ENCODE measurements around the gene SHANK3.

The SHANK3 gene

DNA sequence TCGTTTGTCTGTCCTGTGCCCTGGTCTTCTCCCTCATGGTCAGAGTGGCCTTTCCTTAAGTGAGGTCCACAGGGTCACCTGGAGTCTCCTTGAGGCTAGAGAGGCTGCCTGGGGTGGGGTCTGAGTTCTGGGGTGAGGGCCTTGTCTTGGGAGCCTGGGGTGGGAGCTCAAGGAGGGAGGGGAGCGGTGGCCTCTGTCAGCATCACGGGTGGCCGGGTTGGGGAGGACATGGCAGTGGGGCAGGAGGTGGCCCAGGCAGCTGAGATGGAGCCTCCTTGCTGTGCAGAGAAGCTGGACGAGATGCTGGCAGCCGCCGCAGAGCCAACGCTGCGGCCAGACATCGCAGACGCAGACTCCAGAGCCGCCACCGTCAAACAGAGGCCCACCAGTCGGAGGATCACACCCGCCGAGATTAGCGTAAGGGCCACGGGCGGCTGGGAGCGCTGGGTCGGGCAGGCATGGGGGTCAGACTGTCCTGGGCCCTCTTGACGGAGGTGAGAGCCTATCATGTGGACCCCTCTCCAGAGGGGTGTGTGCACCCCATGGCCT lies 42.1 kb downstream of the SHANK3 start:
- no peak for DNase-seq

DNA sequence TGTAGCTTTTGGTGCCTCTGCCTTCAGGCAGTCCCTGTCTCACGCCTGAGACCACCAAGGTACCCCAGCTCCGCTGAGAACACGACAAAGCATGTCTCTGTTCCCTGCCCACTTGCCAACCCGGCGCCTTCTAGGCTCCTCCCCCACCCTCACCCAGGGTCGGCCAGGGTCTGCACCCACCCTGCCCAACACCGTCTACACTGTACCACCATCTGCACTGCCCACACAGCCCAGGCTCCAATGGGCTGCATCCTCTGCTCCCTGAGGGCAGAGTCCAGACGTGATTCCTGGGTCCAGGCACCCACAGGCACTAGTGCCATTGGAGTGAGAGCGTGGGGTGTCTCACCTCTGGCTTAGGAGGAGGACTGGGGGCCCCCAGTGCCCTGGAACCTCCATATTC lies 42.6 kb downstream of the SHANK3 start:
- no peak for DNase-seq

DNA sequence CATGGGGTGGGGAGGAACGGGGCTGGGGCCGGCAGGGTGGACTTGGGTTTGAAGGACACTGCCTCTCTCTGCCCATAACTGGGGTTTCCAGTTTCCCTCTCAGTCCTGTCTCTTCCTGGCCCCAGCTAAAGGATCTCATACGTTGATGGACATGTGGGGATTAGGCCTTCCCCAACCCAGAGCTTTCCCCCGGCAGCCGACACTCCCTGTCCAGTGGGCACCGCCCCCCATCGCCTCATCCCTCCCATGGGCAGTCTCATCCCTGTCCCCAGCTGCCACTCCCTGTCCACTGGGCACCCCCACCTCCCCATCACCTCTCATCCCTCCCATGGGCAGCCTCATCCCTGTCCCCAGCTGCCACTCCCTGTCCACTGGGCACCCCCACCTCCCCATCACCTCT lies 43.2 kb downstream of the SHANK3 start:
- no peak for DNase-seq

DNA sequence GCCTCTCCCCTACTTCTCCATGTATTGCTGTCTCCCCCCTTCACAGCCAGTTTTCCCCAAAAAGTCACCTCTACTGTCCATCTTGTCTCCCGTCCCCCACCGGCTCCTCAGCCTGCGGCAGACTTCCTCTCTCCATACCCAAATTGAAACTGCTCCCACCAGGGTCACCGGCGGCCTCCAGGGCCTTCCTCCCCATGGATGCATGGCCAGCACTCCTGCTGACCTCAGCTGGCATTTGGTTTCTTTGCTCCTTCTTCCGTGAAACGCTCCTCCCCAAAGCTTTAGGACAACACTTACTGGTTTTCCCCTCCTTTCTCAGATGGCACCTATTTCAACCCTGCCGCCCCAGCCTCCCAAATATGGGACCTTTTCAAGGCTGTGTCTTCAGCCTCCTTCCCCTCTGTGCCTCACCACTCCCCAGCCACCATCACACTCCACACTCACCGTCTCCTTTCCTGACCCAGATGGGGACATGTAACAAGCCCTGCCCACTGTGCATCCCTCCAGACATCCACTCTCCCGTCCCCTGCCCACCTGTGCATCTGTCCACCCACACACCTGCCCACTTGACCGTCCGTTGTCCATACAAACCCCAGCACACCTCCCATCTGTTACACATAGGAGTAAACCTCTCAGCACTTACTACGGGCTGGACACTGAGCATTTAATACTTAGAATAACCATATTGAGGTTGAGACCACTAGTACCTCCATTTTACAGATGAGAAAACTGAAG lies 43.8 kb downstream of the SHANK3 start:
- DNase-seq, result no peak

GRCh38 chr22:50717709-50718351 lies 45.2 kb downstream of the SHANK3 start:
- DNase-seq, result no peak

DNA sequence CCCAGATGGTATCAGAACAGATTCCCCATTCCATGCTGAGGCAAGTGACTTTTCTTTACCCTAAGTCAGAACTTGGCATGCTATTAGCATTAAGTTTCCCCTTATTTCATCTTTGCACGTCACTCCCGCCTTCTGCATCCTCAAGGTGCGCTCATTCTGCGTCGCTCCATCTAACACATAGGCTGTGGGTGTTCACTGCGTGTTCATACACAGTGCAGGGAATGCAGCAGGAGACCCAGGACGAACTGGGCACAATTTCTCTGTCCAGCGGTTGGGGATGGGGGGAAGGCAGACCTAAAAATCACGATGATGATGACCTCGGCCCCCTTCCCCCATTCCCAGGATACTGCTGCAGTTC lies 45.7 kb downstream of the SHANK3 start:
- DNase-seq, result no peak

- no peak for DNase-seq
These were observed 47.2 kb downstream of the SHANK3 start for GRCh38 chr22:50719814-50720300.

GRCh38 chr22:50720301-50721256 lies 48.0 kb downstream of the SHANK3 start:
- no peak for DNase-seq

DNA sequence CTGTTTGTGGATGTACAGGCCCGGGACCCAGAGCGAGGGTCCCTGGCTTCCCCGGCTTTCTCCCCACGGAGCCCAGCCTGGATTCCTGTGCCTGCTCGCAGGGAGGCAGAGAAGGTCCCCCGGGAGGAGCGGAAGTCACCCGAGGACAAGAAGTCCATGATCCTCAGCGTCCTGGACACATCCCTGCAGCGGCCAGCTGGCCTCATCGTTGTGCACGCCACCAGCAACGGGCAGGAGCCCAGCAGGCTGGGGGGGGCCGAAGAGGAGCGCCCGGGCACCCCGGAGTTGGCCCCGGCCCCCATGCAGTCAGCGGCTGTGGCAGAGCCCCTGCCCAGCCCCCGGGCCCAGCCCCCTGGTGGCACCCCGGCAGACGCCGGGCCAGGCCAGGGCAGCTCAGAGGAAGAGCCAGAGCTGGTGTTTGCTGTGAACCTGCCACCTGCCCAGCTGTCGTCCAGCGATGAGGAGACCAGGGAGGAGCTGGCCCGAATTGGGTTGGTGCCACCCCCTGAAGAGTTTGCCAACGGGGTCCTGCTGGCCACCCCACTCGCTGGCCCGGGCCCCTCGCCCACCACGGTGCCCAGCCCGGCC lies 48.7 kb downstream of the SHANK3 start:
- no peak for DNase-seq

DNA sequence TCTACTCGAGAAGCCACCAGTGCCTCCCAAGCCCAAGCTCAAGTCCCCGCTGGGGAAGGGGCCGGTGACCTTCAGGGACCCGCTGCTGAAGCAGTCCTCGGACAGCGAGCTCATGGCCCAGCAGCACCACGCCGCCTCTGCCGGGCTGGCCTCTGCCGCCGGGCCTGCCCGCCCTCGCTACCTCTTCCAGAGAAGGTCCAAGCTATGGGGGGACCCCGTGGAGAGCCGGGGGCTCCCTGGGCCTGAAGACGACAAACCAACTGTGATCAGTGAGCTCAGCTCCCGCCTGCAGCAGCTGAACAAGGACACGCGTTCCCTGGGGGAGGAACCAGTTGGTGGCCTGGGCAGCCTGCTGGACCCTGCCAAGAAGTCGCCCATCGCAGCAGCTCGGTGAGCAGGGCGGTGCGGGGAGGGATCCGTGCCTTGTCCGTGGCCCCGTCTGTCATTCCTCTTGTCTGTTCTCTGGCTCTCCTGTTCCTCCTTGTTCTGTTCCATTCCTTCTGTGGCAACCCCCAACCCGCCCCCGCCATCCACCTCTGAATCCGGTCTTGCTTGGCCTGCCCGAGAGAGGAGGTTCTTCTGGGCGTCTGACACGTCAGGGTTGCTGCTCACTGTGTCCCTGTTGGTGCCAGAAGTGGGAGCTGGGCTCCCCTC lies 49.6 kb downstream of the SHANK3 start:
- no peak for DNase-seq
